ENCODE data around the gene CDK17.

GRCh38 chr12:96347130-96347699 lies 53.0 kb downstream of the CDK17 start:
- TF ChIP-seq CTCF (conservative IDR thresholded peaks at IDR 0.05; ENCODE audit: low read length) = no peak
- no peak for TF ChIP-seq EZH2phosphoT487 (IDR thresholded peaks at IDR 0.05; ENCODE audit: borderline replicate concordance)
